K562 (cell line): ENCODE data around the gene SPSB1.

Experiments
- CCNT2 ChIP-seq: IDR thresholded peaks from 2 replicates; pipeline ENCODE4 v1.6.1; 2011; ENCODE audit warnings: borderline replicate concordance, low read depth, mild to moderate bottlenecking, moderate library complexity, mixed read lengths, low read length; ENCODE audit not compliant: insufficient read length; ENCODE audit errors: extremely low read depth
- CTCF ChIP-seq, 3 experiments: IDR thresholded peaks in 2 of 3; conservative IDR thresholded peaks in 1 of 3; 2 replicates each; pipeline ENCODE4 v1.5.1; 2011 to 2012; ENCODE audit warnings: low read length in 3 of 3, mild to moderate bottlenecking in 3 of 3, control low read depth in 2 of 3, improper control_type of control experiment in 1 of 3, inconsistent platforms in 1 of 3, low read depth in 1 of 3, mixed read lengths in 1 of 3, moderate library complexity in 1 of 3; ENCODE audit not compliant: insufficient read depth in 2 of 3
- EHMT2 ChIP-seq: fragments of 450-650 bp; IDR thresholded peaks from 2 replicates; pipeline ENCODE4 v1.6.1; 2018; ENCODE audit warnings: antibody characterized with exemption
- FOXP1 ChIP-seq: sonication (generic); formaldehyde crosslinking; IDR thresholded peaks from 2 replicates; pipeline ENCODE4 v1.8.0; 2022; ENCODE audit warnings: mild to moderate bottlenecking, missing genetic modification reagents
- HCFC1 ChIP-seq: IDR thresholded peaks from 2 replicates; pipeline ENCODE4 v1.6.1; 2012; ENCODE audit warnings: low read depth, low read length, improper control_type of control experiment
- MXI1 ChIP-seq: IDR thresholded peaks from 2 replicates; pipeline ENCODE4 v1.6.1; 2011; ENCODE audit warnings: low read depth, mild to moderate bottlenecking, improper control_type of control experiment, low read length
- NONO ChIP-seq, 2 experiments: fragments of 200-400 bp in 1 of 2; fragments of 450-650 bp in 1 of 2; formaldehyde crosslinking in 1 of 2; IDR thresholded peaks; 2 replicates each; pipeline ENCODE4 v1.6.1; 2017; ENCODE audit warnings: low read depth in 2 of 2, mild to moderate bottlenecking in 2 of 2, moderate library complexity in 2 of 2, low read length in 1 of 2
- NR2C1 ChIP-seq, 2 experiments: fragments of 450-650 bp; IDR thresholded peaks; 2 replicates each; pipeline ENCODE4 v1.6.1; 2017; ENCODE audit warnings: mild to moderate bottlenecking in 2 of 2, antibody characterized with exemption in 1 of 2, inconsistent platforms in 1 of 2, missing compliant biosample characterization in 1 of 2, missing genetic modification characterization in 1 of 2
- ZBTB7A ChIP-seq: IDR thresholded peaks from 2 replicates; pipeline ENCODE4 v1.6.1; 2011; ENCODE audit warnings: low read depth, mild to moderate bottlenecking, low read length, moderate library complexity, borderline replicate concordance; ENCODE audit not compliant: control insufficient read depth
- ZNF324 ChIP-seq: fragments of 250-450 bp; sonication (Bioruptor Pico); IDR thresholded peaks from 2 replicates; pipeline ENCODE4 v1.4.0; 2020; ENCODE audit warnings: mild to moderate bottlenecking

- TF ChIP-seq EHMT2 (peak; percentile 64; the same call in 1 of the 2 replicates), NONO (IDR thresholded peaks at IDR 0.05; ENCODE audit: low read depth in 2 of 2, low read length in 1 of 2) (no peak), HCFC1 (no peak), NR2C1 (IDR thresholded peaks at IDR 0.05) (no peak), NR2C1 (tag; IDR thresholded peaks at IDR 0.05) (no peak), FOXP1 (no peak), CTCF (IDR thresholded peaks at IDR 0.05 in 2 of 3, conservative IDR thresholded peaks at IDR 0.05 in 1 of 3; ENCODE audit: insufficient read depth in 2 of 3, low read depth in 1 of 3, low read length in 3 of 3) (no peak), ZNF324 (CRISPR knock-in tag) (no peak), MXI1 (no peak), ZBTB7A (no peak), CCNT2 (no peak)
Observed at GRCh38 chr1:9293533-9294404, 1.1 kb downstream of the SPSB1 start.
